H9 (cell line): ENCODE data around the gene ARMS2. TPM values are rescaled to one million over a fixed set of nuclear protein-coding genes. Genes with fewer than 3 reads are reported as not detected.

ENCODE experiments used
- DNase-seq: peaks from one replicate; pipeline ENCODE4 v3.0.0-alpha.2; 2017
- H2AFZ ChIP-seq: one replicate; pipeline ENCODE4 v1.6.1; 2013; ENCODE audit warnings: mild to moderate bottlenecking, low read length, control low read depth, moderate library complexity
- H2AK5ac ChIP-seq: 2 replicates; pipeline ENCODE4 v1.6.1; 2013; ENCODE audit warnings: low read length, control low read depth, mixed read lengths; ENCODE audit not compliant: insufficient read length
- H2BK120ac ChIP-seq: one replicate; pipeline ENCODE4 v1.6.1; 2013; ENCODE audit warnings: low read depth, mild to moderate bottlenecking, low read length, control low read depth, inconsistent platforms; ENCODE audit not compliant: poor library complexity, severe bottlenecking
- H2BK12ac ChIP-seq: 2 replicates; pipeline ENCODE4 v1.6.1; 2013; ENCODE audit warnings: low read length, control low read depth, mixed read lengths, low read depth; ENCODE audit not compliant: insufficient read length
- H2BK15ac ChIP-seq: 2 replicates; pipeline ENCODE4 v1.6.1; 2013; ENCODE audit warnings: low read depth, low read length, control low read depth
- H2BK20ac ChIP-seq: one replicate; pipeline ENCODE4 v1.6.1; 2013; ENCODE audit warnings: low read depth, mild to moderate bottlenecking, low read length, control low read depth, inconsistent platforms; ENCODE audit not compliant: poor library complexity, severe bottlenecking
- H2BK5ac ChIP-seq: 2 replicates; pipeline ENCODE4 v1.6.1; 2013; ENCODE audit warnings: low read length, control low read depth, mixed read lengths; ENCODE audit not compliant: insufficient read length
- H3K14ac ChIP-seq: 2 replicates; pipeline ENCODE4 v1.6.1; 2013; ENCODE audit warnings: low read length, control low read depth; ENCODE audit not compliant: insufficient read depth
- H3K18ac ChIP-seq: 2 replicates; pipeline ENCODE4 v1.6.1; 2013; ENCODE audit warnings: low read depth, mild to moderate bottlenecking, mixed read lengths, low read length, control low read depth; ENCODE audit not compliant: insufficient read length
- H3K23ac ChIP-seq: 2 replicates; pipeline ENCODE4 v1.6.1; 2013; ENCODE audit warnings: low read length, control low read depth, mixed read lengths, low read depth; ENCODE audit not compliant: insufficient read length
- H3K23me2 ChIP-seq: 2 replicates; pipeline ENCODE4 v1.6.1; 2013; ENCODE audit warnings: low read depth, mild to moderate bottlenecking, mixed read lengths, low read length, control low read depth; ENCODE audit not compliant: insufficient read length, poor library complexity, severe bottlenecking
- H3K27ac ChIP-seq: 2 replicates; pipeline ENCODE4 v1.5.1; 2013; ENCODE audit warnings: low read length, control low read depth, mixed read lengths, low read depth; ENCODE audit not compliant: insufficient read length
- H3K27me3 ChIP-seq: 2 replicates; pipeline ENCODE4 v1.6.1; 2013; ENCODE audit warnings: low read length, control low read depth, inconsistent platforms; ENCODE audit not compliant: insufficient read depth
- H3K4ac ChIP-seq: 2 replicates; pipeline ENCODE4 v1.6.1; 2013; ENCODE audit warnings: low read depth, mild to moderate bottlenecking, control low read depth, inconsistent platforms, low read length, moderate library complexity
- H3K4me1 ChIP-seq: 2 replicates; pipeline ENCODE4 v1.6.1; 2013; ENCODE audit warnings: low read length, control low read depth, inconsistent platforms; ENCODE audit not compliant: insufficient read depth
- H3K4me2 ChIP-seq: 2 replicates; pipeline ENCODE4 v1.6.1; 2013; ENCODE audit warnings: low read length, control low read depth, mixed read lengths; ENCODE audit not compliant: insufficient read length, insufficient read depth
- H3K56ac ChIP-seq: 2 replicates; pipeline ENCODE4 v1.6.1; 2013; ENCODE audit warnings: low read depth, mild to moderate bottlenecking, mixed read lengths, low read length, control low read depth; ENCODE audit not compliant: insufficient read length
- H3K79me1 ChIP-seq: 2 replicates; pipeline ENCODE4 v1.6.1; 2013; ENCODE audit warnings: low read depth, mild to moderate bottlenecking, moderate library complexity, low read length, control low read depth, inconsistent platforms; ENCODE audit not compliant: insufficient read depth, poor library complexity, severe bottlenecking
- H3K79me2 ChIP-seq: 2 replicates; pipeline ENCODE4 v1.6.1; 2013; ENCODE audit warnings: low read length, control low read depth, inconsistent platforms; ENCODE audit not compliant: insufficient read depth
- H3K9ac ChIP-seq: 2 replicates; pipeline ENCODE4 v1.6.1; 2013; ENCODE audit warnings: low read length, control low read depth, mixed read lengths; ENCODE audit not compliant: insufficient read length; ENCODE audit errors: extremely low read depth
- H3K9me3 ChIP-seq: one replicate; pipeline ENCODE4 v1.6.1; 2013; ENCODE audit warnings: low read depth, low read length, inconsistent platforms; ENCODE audit not compliant: control insufficient read depth
- H3T11ph ChIP-seq: one replicate; pipeline ENCODE4 v1.6.1; 2013; ENCODE audit warnings: mild to moderate bottlenecking, low read length, control low read depth, inconsistent platforms
- H4K20me1 ChIP-seq: one replicate; pipeline ENCODE4 v1.6.1; 2013; ENCODE audit not compliant: control insufficient read depth, insufficient read length, insufficient read depth
- H4K5ac ChIP-seq: 2 replicates; pipeline ENCODE4 v1.6.1; 2013; ENCODE audit warnings: low read depth, mild to moderate bottlenecking, mixed read lengths, low read length, control low read depth; ENCODE audit not compliant: insufficient read length
- H4K8ac ChIP-seq: replicated peaks from 2 replicates; pipeline ENCODE4 v1.6.1; 2013; ENCODE audit warnings: low read length, control low read depth, mixed read lengths, low read depth; ENCODE audit not compliant: insufficient read length
- H4K91ac ChIP-seq: 2 replicates; pipeline ENCODE4 v1.6.1; 2013; ENCODE audit warnings: low read depth, mild to moderate bottlenecking, moderate library complexity, mixed read lengths, low read length, control low read depth; ENCODE audit not compliant: insufficient read length
- H3K27ac Mint-ChIP-seq, 3 experiments: 2 replicates in 2 of 3; 3 replicates in 1 of 3; pipeline ENCODE4 v1.8.0; 2020 to 2021; ENCODE audit warnings: mixed read lengths in 3 of 3, mild to moderate bottlenecking in 1 of 3, moderate library complexity in 1 of 3
- H3K27me3 Mint-ChIP-seq: 2 replicates; pipeline ENCODE4 v1.8.0; 2021; ENCODE audit warnings: low read depth, mild to moderate bottlenecking, moderate library complexity, mixed read lengths
- H3K36me3 Mint-ChIP-seq, 3 experiments: 2 replicates in 2 of 3; 3 replicates in 1 of 3; pipeline ENCODE4 v1.8.0; 2020 to 2021; ENCODE audit warnings: low read depth in 3 of 3, mixed read lengths in 3 of 3; ENCODE audit not compliant: insufficient read depth in 1 of 3
- H3K4me1 Mint-ChIP-seq, 2 experiments: 2 replicates each; pipeline ENCODE4 v1.8.0; 2020; ENCODE audit warnings: mixed read lengths in 2 of 2
- H3K4me3 Mint-ChIP-seq, 2 experiments: 2 replicates in 1 of 2; 3 replicates in 1 of 2; pipeline ENCODE4 v1.8.0; 2020 to 2021; ENCODE audit warnings: mild to moderate bottlenecking in 2 of 2, mixed read lengths in 2 of 2, moderate library complexity in 1 of 2
- H3K9me3 Mint-ChIP-seq, 2 experiments: 2 replicates in 1 of 2; 3 replicates in 1 of 2; pipeline ENCODE4 v1.8.0; 2020; ENCODE audit warnings: mild to moderate bottlenecking in 2 of 2, mixed read lengths in 2 of 2, moderate library complexity in 1 of 2
- CTCF ChIP-seq: fragments of 200-600 bp; sonication (generic); conservative IDR thresholded peaks from 3 replicates; pipeline ENCODE4 v1.8.0; 2021; ENCODE audit warnings: antibody characterized with exemption, mild to moderate bottlenecking
- WGBS: extraction: QIAGEN DNeasy Blood & Tissue Kit; methylation state at CpG from one replicate; pipeline ENCODE4 v1.1.7; 2013; ENCODE audit warnings: missing lambda C conversion rate, low lambda C conversion rate, mixed read lengths; ENCODE audit not compliant: insufficient read length; ENCODE audit errors: extremely low coverage; 5-methylcytosine and 5-hydroxymethylcytosine counted together
- total RNA-seq: library from RNA; stranded (reverse); gene quantifications from 2 replicates; pipeline ENCODE4 v1.2.1, GENCODE V29; 2021

The ARMS2 gene
- total RNA-seq, 1 experiment from 2014 or later: not detected

- H2BK15ac ChIP-seq: no peak overlapping the region
- no peak overlapping the region for H3K56ac ChIP-seq
- no peak overlapping the region for H4K5ac ChIP-seq
- no peak overlapping the region for H3T11ph ChIP-seq
- H3K9ac ChIP-seq: no peak overlapping the region
- Mint-ChIP-seq H3K4me1 (peaks cover 41 to 45% of the 10 kb centered on the region in 2 experiments), H3K4me3 (no peak overlapping the region), H3K36me3 (no peaks in the 10 kb centered on the region), H3K27me3 (peaks cover 11% of the 10 kb centered on the region), H3K27ac (no peak overlapping the region), H3K9me3 (no peaks in the 10 kb centered on the region)
- H2BK12ac ChIP-seq: no peak overlapping the region
- H2AFZ ChIP-seq: no peak overlapping the region
- H3K18ac ChIP-seq: no peak overlapping the region
- no peak overlapping the region for H4K91ac ChIP-seq
- no peaks in the 10 kb centered on the region for H4K20me1 ChIP-seq
- no peaks in the 10 kb centered on the region for H3K9me3 ChIP-seq
- no peak overlapping the region for H4K8ac ChIP-seq
- no peak for DNase-seq
- no peak overlapping the region for H2BK20ac ChIP-seq
- H3K27ac ChIP-seq: no peak overlapping the region
- H3K23ac ChIP-seq: no peak overlapping the region
- H3K4me1 ChIP-seq: peaks cover 11% of the 10 kb centered on the region
- no peaks in the 10 kb centered on the region for H3K79me2 ChIP-seq
- H2BK5ac ChIP-seq: no peak overlapping the region
- WGBS: no CpG with 5 or more reads among the region's 8 CpGs
- no peak overlapping the region for H3K4me2 ChIP-seq
- H3K14ac ChIP-seq: no peak overlapping the region
- no peak overlapping the region for H2BK120ac ChIP-seq
- no peak overlapping the region for H2AK5ac ChIP-seq
- no peak for TF ChIP-seq CTCF
- H3K79me1 ChIP-seq: no peaks in the 10 kb centered on the region
- H3K27me3 ChIP-seq: no peaks in the 10 kb centered on the region
- H3K4ac ChIP-seq: no peak overlapping the region
- H3K23me2 ChIP-seq: no peaks in the 10 kb centered on the region
Observed at GRCh38 chr10:122473116-122473515, 18.7 kb downstream of the ARMS2 start.
